PC-3 (cell line): ENCODE measurements around the gene CD300LD. TPM values are rescaled to one million over a fixed set of nuclear protein-coding genes. Genes with fewer than 3 reads are reported as not detected.

Experiments used
- ATAC-seq: fragments of 200-7000 bp; cut with Tn5 transposase; 2 replicates; pipeline ENCODE4 v1.9.1; 2020; ENCODE audit warnings: mild to moderate bottlenecking, moderate library complexity
- BruUV-seq: library from RNA; stranded (reverse); fragments of 400-500 nt; replicated peaks from 2 replicates; lab custom pipeline; 2021; lab: Mats Ljungman, UMichigan
- CTCF ChIA-PET: fragments of 300-600 bp; sonication (Branson Sonifier 250); formaldehyde crosslinking; loops from one replicate; lab custom pipeline; 2022; ENCODE audit warnings: antibody characterized with exemption; lab: Charles Lee
- POLR2A ChIA-PET: fragments of 300-600 bp; sonication (Branson Sonifier 250); formaldehyde crosslinking; loops from one replicate; lab custom pipeline; 2022; ENCODE audit warnings: antibody characterized with exemption; ENCODE audit not compliant: unreplicated experiment; lab: Charles Lee
- DNase-seq: peaks from one replicate; pipeline ENCODE4 v3.0.0-alpha.2; 2015
- H2AFZ ChIP-seq: fragments of 300-600 bp; sonication (generic); 2 replicates; pipeline ENCODE4 v1.6.0; 2016; ENCODE audit warnings: antibody characterized with exemption, low read length
- H3F3A ChIP-seq: fragments of 300-600 bp; sonication (generic); one replicate; pipeline ENCODE4 v1.6.0; 2017; ENCODE audit warnings: antibody characterized with exemption, low read length, control low read depth, mild to moderate bottlenecking; ENCODE audit not compliant: unreplicated experiment
- H3K27ac ChIP-seq: fragments of 300-600 bp; sonication (generic); 2 replicates; pipeline ENCODE4 v1.5.1; 2016; ENCODE audit warnings: mild to moderate bottlenecking, low read length
- H3K27me3 ChIP-seq: fragments of 300-600 bp; sonication (generic); 2 replicates; pipeline ENCODE4 v1.6.1; 2016; ENCODE audit warnings: low read length, mixed read lengths
- H3K36me3 ChIP-seq: fragments of 300-600 bp; sonication (generic); 2 replicates; pipeline ENCODE4 v1.6.1; 2016; ENCODE audit warnings: low read depth, mixed run types, low read length, mixed read lengths
- H3K4me1 ChIP-seq: fragments of 300-600 bp; sonication (generic); 2 replicates; pipeline ENCODE4 v1.5.1; 2016; ENCODE audit warnings: low read length; ENCODE audit not compliant: insufficient read depth
- H3K4me2 ChIP-seq: fragments of 300-600 bp; sonication (generic); 2 replicates; pipeline ENCODE4 v1.6.0; 2016; ENCODE audit warnings: low read length
- H3K4me3 ChIP-seq: fragments of 300-600 bp; sonication (generic); 2 replicates; pipeline ENCODE4 v1.5.1; 2016; ENCODE audit warnings: mild to moderate bottlenecking, low read length, mixed read lengths
- H3K79me2 ChIP-seq: fragments of 300-600 bp; sonication (generic); 2 replicates; pipeline ENCODE4 v1.6.1; 2017; ENCODE audit warnings: low read length, mixed read lengths
- H3K9ac ChIP-seq: fragments of 300-600 bp; sonication (generic); 2 replicates; pipeline ENCODE4 v1.6.0; 2016; ENCODE audit warnings: mild to moderate bottlenecking, low read length
- H3K9me2 ChIP-seq: fragments of 300-600 bp; sonication (generic); replicated peaks from 2 replicates; pipeline ENCODE4 v1.6.1; 2016; ENCODE audit warnings: mixed run types, low read length, mixed read lengths
- H3K9me3 ChIP-seq: fragments of 300-600 bp; sonication (generic); 2 replicates; pipeline ENCODE4 v1.6.1; 2016; ENCODE audit warnings: low read length, mixed read lengths
- H4K20me1 ChIP-seq: fragments of 300-600 bp; sonication (generic); 2 replicates; pipeline ENCODE4 v1.6.1; 2016; ENCODE audit warnings: low read length, mixed read lengths
- CTCF ChIP-seq: fragments of 300-600 bp; sonication (generic); conservative IDR thresholded peaks from 2 replicates; pipeline ENCODE4 v1.5.1; 2017; ENCODE audit warnings: antibody characterized with exemption, low read depth, mild to moderate bottlenecking, low read length
- EZH2 ChIP-seq: fragments of 300-600 bp; sonication (generic); IDR thresholded peaks from one replicate; pipeline ENCODE4 v1.6.1; 2017; ENCODE audit warnings: antibody characterized with exemption, mild to moderate bottlenecking, low read length; ENCODE audit not compliant: unreplicated experiment
- EZH2phosphoT487 ChIP-seq: fragments of 300-600 bp; sonication (generic); IDR thresholded peaks from 2 replicates; pipeline ENCODE4 v1.6.1; 2018; ENCODE audit warnings: mild to moderate bottlenecking, antibody characterized with exemption, low read length, borderline replicate concordance
- intact Hi-C: fragments of 100-400 bp; cut with micrococcal nuclease; formaldehyde crosslinking; loops from 2 replicates; pipeline ENCODE4 v1.9.0; 2023
- total RNA-seq: library from RNA; depleted of rRNA; stranded (reverse); fragments of >200 nt; gene quantifications from 2 replicates; pipeline ENCODE4 v1.2.3, GENCODE V29; 2014

CD300LD gene
- total RNA-seq, 1 experiment from 2014 or later, result not detected

- Histone ChIP-seq H4K20me1 (no peaks in the 10 kb centered on the region), H3K9me2 (no peaks in the 10 kb centered on the region), H3K79me2 (no peaks in the 10 kb centered on the region), H3F3A (no peaks in the 10 kb centered on the region), H3K9ac (no peak overlapping the region), H3K36me3 (no peaks in the 10 kb centered on the region), H2AFZ (no peak overlapping the region), H3K4me3 (no peak overlapping the region), H3K4me1 (no peaks in the 10 kb centered on the region), H3K27me3 (peaks cover 86% of the 10 kb centered on the region), H3K4me2 (no peak overlapping the region), H3K27ac (no peak overlapping the region), H3K9me3 (no peaks in the 10 kb centered on the region)
- ATAC-seq (no peak), DNase-seq (no peak)
- intact Hi-C loops, result no loop called here
- no TSS peak for BruUV-seq
- CTCF ChIA-PET, result no interaction called here
- TF ChIP-seq EZH2phosphoT487 (no peak), EZH2 (no peak), CTCF (no peak)
- POLR2A ChIA-PET, result no interaction called here
Measured at GRCh38 chr17:74619077-74619673, 27.1 kb upstream of the CD300LD start.

- no peaks in the 10 kb centered on the region for H3F3A ChIP-seq
- no peak overlapping the region for H3K4me2 ChIP-seq
- no peak overlapping the region for H3K4me3 ChIP-seq
- no peaks in the 10 kb centered on the region for H3K9me3 ChIP-seq
- TF ChIP-seq EZH2phosphoT487, result no peak
- TF ChIP-seq CTCF, result no peak
- TF ChIP-seq EZH2, result no peak
- H3K79me2 ChIP-seq, result no peaks in the 10 kb centered on the region
- ATAC-seq (no peak), DNase-seq (no peak)
- H2AFZ ChIP-seq, result no peak overlapping the region
- H3K4me1 ChIP-seq, result no peaks in the 10 kb centered on the region
- CTCF ChIA-PET, result no interaction called here
- POLR2A ChIA-PET, result no interaction called here
- H3K36me3 ChIP-seq, result no peaks in the 10 kb centered on the region
- no peak overlapping the region for H3K9ac ChIP-seq
- H3K27ac ChIP-seq, result no peak overlapping the region
- no peaks in the 10 kb centered on the region for H4K20me1 ChIP-seq
- intact Hi-C loops, result no loop called here
- peaks cover 90% of the 10 kb centered on the region for H3K27me3 ChIP-seq
- no TSS peak for BruUV-seq
- H3K9me2 ChIP-seq, result no peaks in the 10 kb centered on the region
Measured at GRCh38 chr17:74618451-74618850, 26.4 kb upstream of the CD300LD start.

GRCh38 chr17:74616696-74617095 lies 24.6 kb upstream of the CD300LD start:
- Histone ChIP-seq H3K9ac (no peak overlapping the region), H3K4me3 (no peak overlapping the region), H3K27me3 (peaks cover 84% of the 10 kb centered on the region), H3K4me1 (no peaks in the 10 kb centered on the region), H3K27ac (no peak overlapping the region), H4K20me1 (no peaks in the 10 kb centered on the region), H3F3A (no peaks in the 10 kb centered on the region), H3K9me3 (no peaks in the 10 kb centered on the region), H3K9me2 (no peaks in the 10 kb centered on the region), H3K79me2 (no peaks in the 10 kb centered on the region), H3K4me2 (no peak overlapping the region), H2AFZ (no peak overlapping the region), H3K36me3 (no peaks in the 10 kb centered on the region)
- intact Hi-C loops, result no loop called here
- DNase-seq (no peak), ATAC-seq (no peak)
- BruUV-seq, result no TSS peak
- ChIA-PET CTCF (no interaction called here), POLR2A (no interaction called here)
- TF ChIP-seq CTCF (no peak), EZH2 (no peak), EZH2phosphoT487 (no peak)
